COLO668 (cell line): Measurements from ENCODE around the gene PDE4B.

ENCODE experiments used
- DNase-seq: peaks from one replicate; lab custom pipeline; 2025; ENCODE audit not compliant: unreplicated experiment; lab: John Stamatoyannopoulos, UW

PDE4B gene

DNA sequence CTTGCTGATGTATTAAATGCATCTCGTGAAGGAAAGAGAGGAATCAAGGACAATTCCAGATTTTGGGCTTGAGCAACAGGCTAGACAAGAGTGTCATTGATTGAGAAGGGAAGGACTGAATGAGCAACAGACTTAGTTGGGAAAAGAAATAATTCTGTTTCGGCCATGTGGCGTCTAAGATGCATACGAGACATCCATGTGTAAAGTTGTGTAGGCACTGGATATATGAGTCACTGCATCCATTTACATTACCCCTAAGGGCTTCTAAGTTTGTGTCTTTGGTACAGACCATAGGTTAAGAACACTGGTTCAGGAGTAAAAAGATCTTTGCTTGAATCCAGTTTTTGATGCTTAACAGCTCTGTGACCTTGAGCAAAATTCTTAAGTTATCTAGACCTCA, 434.3 kb downstream of the PDE4B start:
- no peak for DNase-seq

DNA sequence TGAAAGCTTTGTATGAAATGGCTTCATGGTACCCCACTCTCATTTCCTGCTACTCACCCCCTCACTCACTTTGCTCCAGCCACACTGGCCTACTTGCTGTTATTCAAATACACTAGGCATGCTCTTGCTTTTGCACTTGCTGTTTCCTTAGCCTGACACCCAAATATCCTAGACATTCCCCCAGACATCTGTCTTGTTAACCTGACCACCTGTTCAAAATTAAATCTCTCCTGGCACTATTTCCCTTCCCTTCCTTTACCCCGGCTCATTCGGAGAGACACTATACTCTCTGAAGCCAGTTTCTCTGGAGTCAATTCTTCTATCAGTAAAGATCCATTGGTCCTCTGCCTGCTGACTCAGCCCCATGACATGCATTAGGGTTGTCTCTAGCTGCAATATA, 435.3 kb downstream of the PDE4B start:
- DNase-seq, result no peak

DNA sequence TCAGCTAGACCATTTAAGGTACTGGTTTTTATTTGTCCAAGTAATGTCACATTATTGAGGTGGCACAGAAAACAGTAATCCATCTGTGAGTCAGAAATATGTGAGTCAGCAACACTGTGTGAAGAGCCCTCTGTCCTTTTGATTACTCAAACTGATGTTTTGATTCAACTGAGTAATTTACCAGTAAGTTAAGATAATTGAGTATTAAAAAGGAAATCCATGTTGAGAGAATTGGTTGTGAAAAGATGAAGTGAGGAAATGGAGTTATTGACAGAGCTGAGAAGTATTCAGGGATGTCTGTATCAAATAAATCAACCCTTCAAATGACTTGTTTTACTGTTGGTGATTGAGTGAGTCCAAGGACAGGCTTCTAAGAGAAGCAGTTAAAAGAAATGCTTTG, 438.5 kb downstream of the PDE4B start:
- no peak for DNase-seq

DNA sequence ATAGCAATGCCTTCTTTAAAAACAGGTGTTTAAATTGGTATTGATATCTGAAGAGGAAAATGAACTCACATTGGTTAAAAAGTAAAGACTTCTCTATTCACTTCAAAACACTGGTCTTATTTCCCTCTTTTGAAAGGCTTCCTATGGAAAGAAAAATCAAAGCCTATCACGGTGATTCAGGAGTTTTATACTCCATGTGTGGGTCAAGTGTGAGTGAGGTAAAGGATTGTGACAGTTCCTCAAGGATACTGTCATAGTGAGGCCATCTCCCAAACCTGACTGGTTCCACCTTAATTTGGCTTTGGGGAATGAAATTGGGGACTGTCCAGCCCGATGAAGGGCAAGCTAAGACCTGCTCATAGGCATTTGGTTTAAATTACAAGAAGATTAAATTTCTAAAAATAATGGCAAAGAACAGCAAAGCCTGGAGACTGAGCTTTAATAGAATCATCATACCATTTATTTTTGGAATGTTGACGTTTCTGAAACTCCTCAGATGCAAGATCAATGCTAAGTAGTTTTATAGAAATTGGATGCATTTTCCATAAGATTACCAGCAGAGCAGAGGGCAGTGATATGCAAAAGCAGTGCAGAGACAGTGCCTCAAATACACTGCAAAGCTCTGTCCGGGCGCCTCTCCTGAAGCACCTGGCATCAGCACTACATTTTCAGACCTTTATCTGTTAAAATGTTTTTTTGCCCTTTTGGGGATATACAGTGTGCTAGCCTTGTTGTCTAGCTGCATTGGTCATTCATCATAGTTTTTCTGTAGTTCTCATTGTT, 439.2 kb downstream of the PDE4B start:
- DNase-seq, result no peak

DNA sequence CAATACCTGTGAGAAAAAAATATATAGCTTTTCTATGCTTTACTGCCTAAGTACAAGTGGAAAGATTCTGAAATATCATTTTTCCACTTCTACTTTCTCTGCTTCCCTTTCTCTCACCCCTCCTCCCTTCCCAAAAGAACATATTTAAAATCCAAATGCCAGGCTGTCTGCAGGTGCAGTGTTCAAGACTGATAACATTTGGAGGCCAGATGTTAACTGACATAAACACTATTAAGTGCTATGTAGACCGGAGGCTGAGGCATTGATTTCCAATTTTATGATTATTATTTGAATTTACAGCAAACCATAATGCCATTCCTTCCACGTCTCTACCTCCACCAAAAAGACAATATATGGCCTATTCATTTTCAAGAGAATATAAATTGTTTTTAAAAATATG, 444.3 kb downstream of the PDE4B start:
- DNase-seq, result no peak

DNA sequence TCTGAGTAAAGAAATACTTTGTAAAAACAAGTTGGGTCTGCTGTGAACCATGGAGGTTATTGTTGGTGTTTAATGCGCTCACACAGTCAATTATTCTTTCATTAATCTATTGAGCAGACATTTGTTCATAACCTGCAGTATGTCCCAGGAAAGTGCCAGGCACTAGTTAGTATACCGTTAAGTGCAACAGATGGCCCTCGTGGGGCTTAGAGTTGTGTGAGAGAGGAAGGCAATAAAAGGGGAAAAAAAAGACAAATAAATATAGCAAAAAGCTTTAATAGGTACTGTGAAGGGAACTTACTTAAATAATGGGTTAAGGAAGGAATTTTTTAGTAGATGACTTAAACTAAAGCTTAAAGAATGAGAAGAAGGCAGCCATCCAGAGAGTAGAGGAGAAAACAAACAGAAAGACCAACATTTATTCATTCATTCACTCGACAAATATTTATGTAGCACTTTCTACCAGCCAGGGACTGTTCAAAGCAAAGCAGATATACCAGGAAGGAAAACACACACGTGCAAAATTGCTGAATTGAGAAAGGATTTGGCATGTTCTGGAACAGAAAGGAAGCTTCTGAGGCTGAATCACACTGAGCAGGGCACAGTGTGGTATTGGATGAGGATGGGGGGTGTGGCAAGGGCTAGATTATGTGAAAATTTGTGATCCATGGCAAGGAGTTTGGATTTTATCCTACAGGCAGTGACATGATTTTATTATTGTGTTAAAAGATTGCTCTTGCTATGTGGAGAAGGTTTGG, 445.2 kb downstream of the PDE4B start:
- DNase-seq, result no peak

DNA sequence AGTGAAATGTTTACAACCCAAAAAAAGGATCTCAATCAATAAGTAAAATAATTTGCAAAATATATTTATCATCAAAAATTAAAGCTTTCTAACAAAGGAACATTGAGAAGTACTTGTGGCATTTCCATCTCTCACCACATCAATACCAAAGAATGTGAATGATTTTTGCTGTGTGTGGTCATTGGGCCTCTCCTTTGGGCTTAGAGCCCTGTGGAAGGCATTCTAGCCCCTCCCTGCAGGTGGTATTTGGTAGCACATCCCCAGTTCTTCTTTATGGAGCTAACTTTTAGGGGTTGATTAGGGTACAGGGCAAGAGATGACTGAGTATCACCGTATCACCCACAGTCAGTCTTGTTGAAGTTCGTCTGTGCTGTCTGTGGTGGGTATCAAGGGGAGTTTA, 447.1 kb downstream of the PDE4B start:
- DNase-seq, result no peak

DNA sequence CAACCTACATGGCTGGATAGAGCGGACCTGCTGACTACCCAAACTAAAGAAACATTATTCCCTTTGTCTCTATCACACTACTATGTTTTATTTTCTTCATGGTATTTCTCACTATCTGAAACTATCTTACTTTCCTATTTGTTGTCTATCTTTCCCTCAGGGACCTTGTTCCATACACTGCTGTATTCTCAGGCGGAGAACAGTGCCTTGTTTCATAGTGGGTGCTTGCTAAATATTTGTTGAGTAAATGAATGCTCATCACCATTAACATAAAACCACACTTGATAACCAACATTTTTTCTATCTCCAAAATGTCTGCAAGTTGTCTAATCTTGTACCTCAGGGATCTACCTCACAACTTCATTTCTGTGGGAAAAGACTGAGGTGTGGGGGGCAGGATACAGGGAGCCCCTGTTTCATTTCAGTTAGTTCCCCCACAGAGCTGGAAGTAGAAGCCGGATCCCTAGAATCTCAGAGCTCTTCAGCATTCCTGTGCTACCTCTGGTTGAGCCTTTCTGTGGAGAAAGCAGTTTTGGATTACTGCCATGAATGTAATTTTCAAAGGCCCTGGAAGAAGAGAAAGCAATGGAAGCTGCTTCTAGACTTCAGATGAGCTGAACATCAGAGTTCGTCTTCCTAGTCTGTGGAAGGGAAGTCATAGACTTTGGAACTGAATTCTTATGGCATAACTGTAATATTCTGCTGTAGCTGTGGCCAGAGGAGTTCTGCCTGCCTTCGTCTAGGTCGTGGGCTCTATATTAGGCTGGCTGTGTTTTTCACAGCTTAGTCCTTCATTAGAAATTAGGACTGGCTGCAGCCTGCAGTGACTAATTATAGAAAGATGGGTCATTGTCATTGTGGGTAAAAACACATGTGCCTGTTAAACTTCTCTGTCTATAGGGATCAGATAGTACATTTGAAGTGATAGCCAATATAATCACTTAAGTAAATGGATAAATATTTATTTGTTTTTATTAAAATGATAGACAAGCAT, 448.1 kb downstream of the PDE4B start:
- DNase-seq, result no peak

DNA sequence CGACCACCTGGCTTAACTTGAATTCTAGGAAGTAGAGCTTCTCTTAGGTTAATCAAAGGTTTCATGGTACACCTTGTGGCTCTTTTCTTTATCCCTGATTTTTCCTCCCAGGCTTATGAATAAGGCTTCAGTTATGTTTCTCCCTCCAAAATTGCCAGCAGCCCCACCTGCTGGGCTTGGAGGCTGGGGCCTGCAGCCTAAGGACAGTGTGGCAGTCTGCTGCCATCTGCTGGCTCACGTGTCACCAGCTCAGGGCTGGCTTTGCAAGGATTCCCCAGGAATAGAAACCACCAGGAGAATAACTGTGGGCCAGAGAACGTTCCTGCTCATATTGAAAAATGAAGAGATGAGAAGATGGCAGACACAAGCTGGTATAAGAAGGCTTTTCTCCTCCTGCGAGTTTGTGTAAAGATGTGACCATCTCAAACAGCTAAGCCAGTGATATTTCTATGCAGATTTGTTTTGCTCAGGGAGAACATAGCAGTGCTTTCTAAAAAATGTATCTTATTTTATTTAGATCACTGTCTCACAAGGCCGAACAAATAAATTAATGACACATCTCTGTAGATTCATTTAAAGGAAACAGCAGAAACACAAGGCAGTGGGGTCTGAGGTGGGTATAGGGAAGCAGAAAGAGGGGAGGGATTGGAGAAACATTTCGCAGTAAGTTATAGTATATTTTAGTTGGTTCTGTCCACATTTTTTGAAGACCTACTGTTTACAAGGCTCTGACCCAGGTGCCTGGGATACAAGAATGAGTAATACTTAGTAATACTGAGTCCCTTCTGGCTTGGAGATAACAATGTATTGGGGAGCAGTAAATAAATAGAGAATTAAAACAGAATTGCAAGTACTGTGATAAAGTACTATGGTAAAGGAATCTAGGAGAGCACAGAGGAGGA, 450.2 kb downstream of the PDE4B start:
- peak; percentile 93 for DNase-seq

DNA sequence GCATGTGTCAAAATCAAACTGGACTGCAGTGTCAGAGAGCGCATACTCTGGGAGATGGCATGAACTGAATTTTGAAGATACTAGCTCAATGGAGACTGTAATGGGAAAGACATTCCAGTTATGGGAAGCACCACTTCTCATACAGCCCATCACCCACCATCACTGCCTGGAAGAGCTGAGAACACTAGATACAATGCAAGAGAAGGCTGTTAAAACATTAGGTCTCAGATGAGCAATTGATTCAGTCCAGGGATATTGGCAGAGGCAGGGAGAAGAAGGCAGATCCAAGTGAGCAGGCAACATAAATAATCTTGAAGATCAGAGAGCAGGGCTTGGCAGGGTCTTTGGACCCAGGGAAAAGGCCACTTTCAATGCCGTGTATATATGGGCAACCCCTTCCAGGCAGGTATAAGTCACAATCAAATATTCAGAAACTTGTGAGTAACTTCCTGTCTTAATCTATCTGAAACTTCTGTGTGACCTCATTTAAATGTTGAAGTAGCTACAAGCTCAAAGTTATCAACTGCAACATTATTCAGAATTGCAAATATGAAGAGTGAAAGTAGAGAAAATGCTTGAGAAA, 450.9 kb downstream of the PDE4B start:
- no peak for DNase-seq

DNA sequence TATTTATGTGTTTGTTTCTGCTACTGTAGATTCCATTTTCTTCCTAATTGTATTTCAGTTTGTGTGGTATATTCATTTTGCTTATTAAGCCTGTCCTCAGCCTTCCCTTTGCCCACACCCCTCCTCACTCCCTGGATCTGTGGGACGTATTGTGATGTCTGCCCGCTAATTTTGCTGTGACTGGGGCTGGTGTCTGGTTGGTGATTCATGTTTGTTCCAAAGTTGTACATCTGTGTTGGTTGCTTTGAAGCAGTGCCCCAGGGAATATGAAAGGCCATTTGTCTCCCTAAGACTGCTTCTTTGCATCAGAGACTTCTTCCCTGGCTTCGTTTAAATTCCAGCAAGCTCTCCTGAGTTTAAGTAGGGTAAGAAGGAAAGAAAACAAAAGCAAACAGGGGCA, 451.7 kb downstream of the PDE4B start:
- DNase-seq, result no peak

DNA sequence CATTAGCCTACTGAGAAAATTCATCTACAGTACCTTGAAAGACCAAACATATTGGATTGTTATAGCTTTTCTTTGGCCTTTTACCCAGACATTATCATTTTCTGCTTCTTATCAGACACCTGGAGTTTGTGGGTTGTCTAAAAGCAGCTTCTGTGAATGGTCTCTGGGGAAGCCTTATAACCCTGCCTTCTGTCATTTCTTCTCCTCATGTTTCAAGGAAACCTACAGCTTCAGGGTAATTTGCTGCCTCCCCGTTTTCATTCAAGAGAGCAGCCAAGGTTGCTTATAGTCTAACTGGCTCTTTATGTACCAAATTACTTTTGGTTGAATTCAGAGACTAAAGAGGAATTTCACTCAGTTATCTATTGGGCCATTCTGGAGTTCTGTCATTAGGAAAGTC, 453.0 kb downstream of the PDE4B start:
- no peak for DNase-seq

DNA sequence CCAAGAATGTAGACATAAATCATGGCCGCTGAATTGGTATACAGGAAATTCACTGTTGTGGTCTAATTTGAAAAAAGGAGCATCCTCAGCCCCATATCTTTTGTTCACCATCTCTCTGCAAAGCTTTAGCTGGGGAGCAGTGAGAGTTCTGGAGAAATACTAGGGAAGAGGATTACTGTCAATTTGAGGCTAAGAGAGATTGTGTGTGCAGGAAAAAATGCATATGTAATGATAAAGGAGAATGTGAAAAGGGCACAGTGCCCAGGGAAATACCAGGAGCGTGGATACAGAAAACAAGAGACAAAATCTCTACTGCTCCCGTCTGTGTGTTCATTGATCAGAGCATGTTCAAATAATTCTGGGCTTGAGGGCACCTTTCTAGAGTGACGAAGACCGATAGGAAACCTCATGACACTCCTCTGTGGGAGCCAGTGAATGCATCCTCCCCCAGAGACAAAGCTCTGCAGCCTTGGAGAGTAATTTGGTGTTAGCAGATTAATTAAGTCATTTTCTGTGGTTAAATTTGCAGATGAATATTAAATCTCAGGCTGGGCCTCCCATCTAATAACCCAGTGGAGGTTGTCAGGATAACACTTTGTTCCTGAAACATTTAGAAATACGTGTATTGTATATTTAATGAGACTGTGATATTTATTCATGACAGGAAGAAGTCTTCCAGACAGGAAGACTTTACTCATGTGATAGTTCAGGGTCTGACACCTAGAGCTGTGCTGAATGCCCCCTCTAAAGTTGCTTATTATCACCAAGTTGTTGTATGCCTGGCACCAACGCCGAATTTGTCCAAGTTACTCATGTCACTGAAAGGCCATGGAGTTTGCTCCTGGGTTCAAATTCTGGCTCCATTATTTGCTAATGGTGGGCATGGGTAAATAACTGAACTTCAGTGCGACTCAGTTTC, 453.9 kb downstream of the PDE4B start:
- no peak for DNase-seq

DNA sequence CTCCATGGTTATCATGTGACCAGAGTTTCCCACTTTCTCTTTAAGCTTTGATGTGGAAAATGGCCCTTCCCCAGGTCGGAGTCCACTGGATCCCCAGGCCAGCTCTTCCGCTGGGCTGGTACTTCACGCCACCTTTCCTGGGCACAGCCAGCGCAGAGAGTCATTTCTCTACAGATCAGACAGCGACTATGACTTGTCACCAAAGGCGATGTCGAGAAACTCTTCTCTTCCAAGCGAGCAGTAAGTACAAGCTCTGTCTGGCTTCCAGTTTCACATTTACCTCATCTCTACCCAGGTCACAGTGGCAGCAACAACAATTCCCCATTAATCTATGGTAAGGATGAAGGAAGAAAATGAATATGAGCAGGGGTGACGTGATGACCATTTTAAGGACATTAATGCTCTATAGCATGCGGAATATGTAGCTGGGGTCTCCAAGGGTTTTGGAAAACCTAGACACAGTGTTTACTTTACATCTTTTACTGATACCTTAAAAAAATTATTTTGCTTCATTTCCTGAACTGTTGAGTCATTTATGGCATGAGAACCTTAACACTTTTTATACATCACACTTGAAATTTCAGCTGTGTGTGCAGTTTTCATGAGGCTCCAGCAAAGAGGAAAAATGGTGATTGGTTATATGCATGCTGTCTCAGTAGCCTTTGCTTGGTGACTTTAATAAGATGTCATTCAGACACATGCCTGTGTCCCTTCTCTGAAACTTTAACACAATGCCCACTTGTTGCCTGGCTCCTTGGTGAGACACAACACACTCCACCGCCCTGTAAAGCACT, 454.9 kb downstream of the PDE4B start:
- DNase-seq, result no peak

DNA sequence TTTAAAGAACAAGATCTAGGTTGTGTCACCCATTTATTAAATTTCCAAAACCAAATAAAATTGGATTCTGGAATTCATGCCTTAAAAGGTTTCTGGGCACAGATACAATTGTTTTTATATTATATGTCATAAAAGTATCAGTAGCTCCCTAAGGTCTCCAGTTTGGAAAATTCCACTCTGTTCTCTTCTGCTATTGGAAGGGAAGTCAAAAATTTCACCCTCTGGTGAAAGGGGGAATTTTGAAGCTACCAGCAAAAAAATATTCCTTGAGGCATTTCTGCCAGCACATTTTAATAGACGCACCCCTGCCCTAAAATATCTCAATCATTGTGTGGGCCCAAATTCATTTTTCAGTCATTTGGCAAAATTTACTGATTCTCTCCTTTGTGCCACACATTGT, 455.6 kb downstream of the PDE4B start:
- DNase-seq, result no peak

DNA sequence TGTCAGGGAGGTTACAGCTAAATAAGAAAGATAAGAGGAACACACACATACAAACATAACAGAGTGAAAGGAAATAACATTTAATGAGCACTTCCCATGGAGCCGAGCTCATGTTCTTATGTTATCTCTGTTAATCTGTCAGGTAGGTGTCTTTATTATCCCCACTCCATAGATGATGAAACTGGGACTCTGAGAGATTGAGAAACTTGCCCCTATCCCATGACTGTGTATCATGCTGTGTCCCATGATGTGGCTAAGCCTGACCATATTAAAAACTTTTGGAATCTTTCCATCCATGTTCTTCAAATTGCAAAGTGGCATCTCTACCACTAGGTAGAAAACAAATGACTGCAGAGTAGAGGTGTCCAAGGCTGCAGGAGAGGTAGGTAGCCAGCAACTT, 456.1 kb downstream of the PDE4B start:
- DNase-seq, result no peak

DNA sequence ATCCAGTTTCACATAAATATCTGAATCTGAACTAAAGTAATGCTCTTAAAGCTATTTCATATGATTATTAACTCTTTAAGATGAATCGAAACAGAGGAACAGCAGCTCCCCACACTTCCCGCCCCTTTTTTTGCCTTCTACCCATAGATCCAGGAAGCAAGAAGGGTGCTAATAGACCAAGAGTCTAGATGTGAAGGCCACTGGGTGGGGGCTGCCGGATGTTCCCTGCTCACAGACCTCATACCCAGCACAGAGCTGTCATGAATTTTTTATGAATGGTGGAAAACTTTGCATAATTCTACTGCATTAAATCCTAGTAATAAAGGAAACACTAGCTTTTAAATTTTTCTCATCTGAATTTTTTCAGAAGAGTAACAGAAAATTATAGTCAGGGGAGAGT, 457.4 kb downstream of the PDE4B start:
- no peak for DNase-seq

DNA sequence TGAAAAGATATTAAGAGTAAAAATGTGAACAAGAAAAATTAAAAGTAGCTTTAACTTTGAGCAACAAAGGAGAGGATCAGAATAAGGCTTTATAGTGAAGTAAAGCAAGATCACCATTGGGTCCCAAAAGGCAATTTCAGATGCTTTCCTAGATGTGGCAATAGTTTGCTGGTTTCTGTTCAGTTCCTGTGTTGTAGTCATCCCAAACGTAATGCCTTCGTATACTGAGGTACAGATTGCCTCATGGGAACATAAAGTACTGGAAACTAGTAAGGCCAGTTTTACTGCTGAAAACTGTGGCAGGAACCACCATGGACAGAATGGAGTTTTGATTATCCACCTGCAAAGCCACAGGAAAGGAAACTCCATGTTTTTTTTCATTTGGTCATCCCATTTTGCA, 457.8 kb downstream of the PDE4B start:
- no peak for DNase-seq
